K562 (cell line): ENCODE measurements around the gene PON2. TPM values are rescaled to one million over a fixed set of nuclear protein-coding genes. Genes with fewer than 3 reads are reported as not detected.

Experiments used
- ATAC-seq: fragments of 200-7000 bp; cut with Tn5 transposase; 3 replicates; pipeline ENCODE4 v1.9.1; 2020; ENCODE audit warnings: moderate library complexity
- BruUV-seq: library from RNA; stranded (reverse); fragments of 400-500 nt; replicated peaks from 2 replicates; lab custom pipeline; 2021; lab: Mats Ljungman, UMichigan
- CTCF ChIA-PET: fragments of 300-600 bp; formaldehyde crosslinking; extraction: SDS; loops from one replicate; lab custom pipeline; 2021; ENCODE audit warnings: low intra/inter-chr PET ratio; lab: Yijun Ruan, JAX
- POLR2A ChIA-PET: fragments of 300-600, 350-650 bp; sonication (Branson Sonifier 250); formaldehyde crosslinking; extraction: SDS; loops from one replicate; lab custom pipeline; 2021; ENCODE audit warnings: antibody characterized with exemption, inconsistent platforms; lab: Yijun Ruan, JAX
- DNase-seq, 4 experiments: peaks; one replicate each; pipeline versions ENCODE4 v3.0.0 to v3.0.0-alpha.2; 2011 to 2018; ENCODE audit warnings: low spot score in 3 of 4, mixed read lengths in 3 of 4; ENCODE audit errors: extremely low read depth in 1 of 4
- FAIRE-seq: peaks from 2 replicates; lab custom pipeline; 2011; peaks lifted over from hg19 to GRCh38; lab: Jason Lieb, UNC
- H2AFZ ChIP-seq: 2 replicates; pipeline ENCODE4 v1.6.0; 2011; ENCODE audit warnings: low read depth, low read length, control low read depth, inconsistent platforms
- H3K27ac ChIP-seq: fragments of 200-600 bp; 3 replicates; pipeline ENCODE4 v1.8.0; 2011; ENCODE audit warnings: low read depth, mild to moderate bottlenecking, control low read depth, inconsistent platforms, low read length, moderate library complexity, mixed read lengths; ENCODE audit errors: extremely low read depth
- H3K27me3 ChIP-seq, 2 experiments: fragments of 300-600 bp in 1 of 2; 2 replicates in 1 of 2; 3 replicates in 1 of 2; pipeline versions ENCODE4 v1.6.0 to v1.8.0; 2011; ENCODE audit warnings: inconsistent platforms in 2 of 2, low read length in 2 of 2, mild to moderate bottlenecking in 1 of 2, mixed read lengths in 1 of 2, moderate library complexity in 1 of 2; ENCODE audit not compliant: control insufficient read depth in 2 of 2, insufficient read depth in 2 of 2
- H3K36me3 ChIP-seq: fragments of 300-600 bp; 3 replicates; pipeline ENCODE4 v1.8.0; 2011; ENCODE audit warnings: mild to moderate bottlenecking, low read length, inconsistent platforms; ENCODE audit not compliant: control insufficient read depth, insufficient read depth
- H3K4me1 ChIP-seq, 2 experiments: fragments of 200-600 bp in 1 of 2; replicated peaks in 1 of 2; 2 replicates in 1 of 2; 3 replicates in 1 of 2; pipeline versions ENCODE4 v1.5.1 to v1.8.0; 2011; ENCODE audit warnings: inconsistent platforms in 2 of 2, low read length in 2 of 2, mild to moderate bottlenecking in 1 of 2, mixed read lengths in 1 of 2, moderate library complexity in 1 of 2; ENCODE audit not compliant: control insufficient read depth in 2 of 2, insufficient read depth in 2 of 2
- H3K4me2 ChIP-seq: 2 replicates; pipeline ENCODE4 v1.6.1; 2011; ENCODE audit warnings: low read length, control low read depth, inconsistent platforms, mixed read lengths; ENCODE audit not compliant: insufficient read depth
- H3K4me3 ChIP-seq: fragments of 200-600 bp; sonication (generic), shearing (Covaris generic); 2 replicates; pipeline ENCODE4 v1.5.1; 2016; ENCODE audit warnings: control low read depth, inconsistent platforms
- H3K79me2 ChIP-seq: fragments of 200-600 bp; 3 replicates; pipeline ENCODE4 v1.8.0; 2011; ENCODE audit warnings: low read length, inconsistent platforms; ENCODE audit not compliant: control insufficient read depth, insufficient read depth
- H3K9ac ChIP-seq, 2 experiments: 2 replicates each; pipeline versions ENCODE4 v1.6.0 to v1.6.1; 2011; ENCODE audit warnings: low read depth in 2 of 2, low read length in 2 of 2, control low read depth in 1 of 2, inconsistent platforms in 1 of 2, mild to moderate bottlenecking in 1 of 2, mixed read lengths in 1 of 2; ENCODE audit not compliant: insufficient read depth in 1 of 2
- H3K9me1 ChIP-seq: one replicate; pipeline ENCODE4 v1.6.0; 2011; ENCODE audit warnings: inconsistent platforms, mild to moderate bottlenecking, low read length, moderate library complexity; ENCODE audit not compliant: control insufficient read depth, insufficient read depth
- H3K9me3 ChIP-seq: replicated peaks from 2 replicates; pipeline ENCODE4 v1.5.1; 2011; ENCODE audit warnings: low read depth, low read length, inconsistent platforms; ENCODE audit not compliant: control insufficient read depth, insufficient read depth
- H4K20me1 ChIP-seq: replicated peaks from 2 replicates; pipeline ENCODE4 v1.6.1; 2011; ENCODE audit warnings: low read length, inconsistent platforms, mixed read lengths; ENCODE audit not compliant: control insufficient read depth, insufficient read depth
- ARNT ChIP-seq, 2 experiments: fragments of 450-650 bp; IDR thresholded peaks; 2 replicates each; pipeline ENCODE4 v1.6.1; 2016; ENCODE audit warnings: mild to moderate bottlenecking in 1 of 2
- MLLT1 ChIP-seq, 2 experiments: fragments of 450-650 bp; IDR thresholded peaks; 2 replicates each; pipeline ENCODE4 v1.6.1; 2016
- RAD21 ChIP-seq, 2 experiments: fragments of 250-450 bp in 1 of 2; fragments of 450-650 bp in 1 of 2; sonication (Bioruptor Pico) in 1 of 2; formaldehyde crosslinking in 1 of 2; IDR thresholded peaks in 1 of 2; conservative IDR thresholded peaks in 1 of 2; 2 replicates each; pipeline versions ENCODE4 v1.4.0 to v1.8.0; 2020 to 2022; ENCODE audit warnings: mild to moderate bottlenecking in 2 of 2, moderate library complexity in 1 of 2
- RBM25 ChIP-seq: fragments of 200-400 bp; formaldehyde crosslinking; IDR thresholded peaks from 2 replicates; pipeline ENCODE4 v1.6.1; 2018; ENCODE audit warnings: low read length, low read depth, moderate library complexity; ENCODE audit not compliant: severe bottlenecking
- SRSF1 ChIP-seq: fragments of 200-400 bp; formaldehyde crosslinking; IDR thresholded peaks from 2 replicates; pipeline ENCODE4 v1.6.1; 2017; ENCODE audit warnings: mild to moderate bottlenecking, low read depth, low read length, moderate library complexity
- SRSF7 ChIP-seq: fragments of 200-400 bp; formaldehyde crosslinking; optimal IDR thresholded peaks from 2 replicates; pipeline ENCODE3; 2017; ENCODE audit warnings: mild to moderate bottlenecking, low read depth, low read length
- ZBTB8A ChIP-seq: fragments of 450-650 bp; IDR thresholded peaks from 2 replicates; pipeline ENCODE4 v1.6.1; 2018; ENCODE audit warnings: mild to moderate bottlenecking, moderate library complexity; ENCODE audit not compliant: partially characterized antibody
- ZC3H8 ChIP-seq: fragments of 450-650 bp; IDR thresholded peaks from 2 replicates; pipeline ENCODE4 v1.6.1; 2017
- ZNF764 ChIP-seq: fragments of 250-450 bp; sonication (Bioruptor Pico); IDR thresholded peaks from 2 replicates; pipeline ENCODE4 v1.4.0; 2020; ENCODE audit warnings: low read depth, mild to moderate bottlenecking, moderate library complexity
- WGBS: fragments of 100-300 bp; shearing (Covaris generic); methylation state at CpG from one replicate; pipeline ENCODE4 v1.1.6; 2016; ENCODE audit warnings: low coverage, mixed read lengths; ENCODE audit not compliant: insufficient coverage; ENCODE audit errors: missing lambda C conversion rate; 5-methylcytosine and 5-hydroxymethylcytosine counted together
- in situ Hi-C: fragments of 300-500 bp; cut with MboI; formaldehyde crosslinking; loops from 4 replicates; pipeline ENCODE4 v1.15.0; 2018; ENCODE audit warnings: inconsistent platforms, mixed read lengths
- intact Hi-C: fragments of 100-400 bp; cut with micrococcal nuclease; formaldehyde crosslinking; loops from 2 replicates; pipeline ENCODE4 v1.14.2; 2022
- polyA plus RNA-seq, 8 experiments: library from polyadenylated mRNA; depleted of rRNA in 4 of 8; stranded (reverse) in 5 of 8; unstranded in 3 of 8; fragments of >200 nt; fragmentation: Nextera tagmentation in 2 of 8; fragmentation: Illumina TruSeq in 1 of 8; extraction: Ambion mirVana in 2 of 8; extraction: Trizol in 1 of 8; gene quantifications; 2 replicates each; pipeline versions ENCODE4 v1.2.1 to v1.2.3, GENCODE V29; 2011 to 2014; ENCODE audit warnings: inconsistent platforms in 1 of 8, missing spikeins in 1 of 8
- total RNA-seq, 7 experiments: library from RNA; depleted of rRNA in 6 of 7; stranded (reverse); fragments of >200 nt in 6 of 7; fragmentation: Illumina TruSeq in 2 of 7; extraction: Trizol in 2 of 7; gene quantifications; 2 replicates each; pipeline versions ENCODE4 v1.2.1 to v1.2.3, GENCODE V29; 2011 to 2021; ENCODE audit warnings: low replicate concordance in 1 of 7
- TF ChIP-seq, protein P1 (sequence below): IDR thresholded peaks from 2 replicates; pipeline ENCODE4 v1.6.1; 2016; ENCODE audit warnings: missing genetic modification characterization, missing compliant biosample characterization
- TF ChIP-seq, protein P2 (sequence below): fragments of 450-650 bp; formaldehyde crosslinking; IDR thresholded peaks from 2 replicates; pipeline ENCODE4 v1.4.0; 2022; ENCODE audit warnings: missing genetic modification characterization

PON2 gene
- total and polyA plus RNA-seq, 9 of the 15 experiments (the other 6 are each of a cell fraction or from before 2014, with no cell fraction given) = 8.5 to 30.1 (median 21.9) TPM

- Histone ChIP-seq H3K79me2 (peaks cover 9% of the 10 kb centered on the region), H3K4me2 (no peak overlapping the region), H3K27ac (no peak overlapping the region), H3K36me3 (no peaks in the 10 kb centered on the region; the same call in 2 of the 3 replicates), H3K9me3 (no peaks in the 10 kb centered on the region), H4K20me1 (no peaks in the 10 kb centered on the region), H3K9me1 (no peaks in the 10 kb centered on the region), H3K4me3 (no peak overlapping the region), H2AFZ (no peak overlapping the region), H3K9ac (no peak overlapping the region), H3K27me3 (no peaks in the 10 kb centered on the region), H3K4me1 (peaks cover 9 to 10% of the 10 kb centered on the region in 2 experiments; a peak in 4 of 5 replicates)
- DNase-seq (no peak), ATAC-seq (no peak), FAIRE-seq (no peak)
- BruUV-seq = no TSS peak
- ChIA-PET CTCF (no interaction called here), POLR2A (no interaction called here)
- intact Hi-C loops (no loop called here), in situ Hi-C loops (no loop called here)
- TF ChIP-seq ARNT (IDR thresholded peaks at IDR 0.05) = no peak
- TF ChIP-seq ZC3H8 = no peak
- TF ChIP-seq ZBTB8A = no peak
- TF ChIP-seq SRSF1 = no peak
- TF ChIP-seq MLLT1 (IDR thresholded peaks at IDR 0.05) = no peak
- WGBS = 38% methylated on average over 2 of the region's 2 CpGs
Measured at GRCh38 chr7:95432606-95433005, 2.2 kb downstream of the PON2 start.

DNA sequence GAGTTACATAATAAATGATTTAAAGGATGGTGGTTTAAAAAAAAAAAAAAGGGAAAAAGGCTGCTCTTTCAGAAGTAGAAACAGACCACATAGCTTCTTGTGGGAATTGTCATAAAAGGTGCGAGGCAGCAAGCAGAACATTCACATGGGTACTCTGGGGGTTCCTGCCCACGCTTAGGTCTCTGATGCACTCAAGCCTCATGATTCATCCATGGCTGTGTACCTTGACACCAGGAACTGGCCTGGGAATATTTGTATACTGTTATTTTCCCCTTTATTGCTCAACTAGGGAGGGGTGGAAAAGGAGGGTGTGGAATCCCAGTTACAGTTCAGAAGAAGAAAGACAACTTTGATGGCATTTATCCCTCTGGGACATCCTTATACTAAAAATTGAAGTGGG is 4.0 kb downstream of the PON2 start:
- ChIA-PET CTCF (no interaction called here), POLR2A (no interaction called here)
- FAIRE-seq = no peak
- intact Hi-C loops = no loop called here
- Histone ChIP-seq H3K4me1 (peaks cover 9 to 10% of the 10 kb centered on the region in 2 experiments; a peak in 4 of 5 replicates), H3K79me2 (peaks cover 9% of the 10 kb centered on the region), H3K9me1 (no peaks in the 10 kb centered on the region), H3K27ac (no peak overlapping the region), H3K9ac (no peak overlapping the region), H3K27me3 (no peaks in the 10 kb centered on the region), H3K4me3 (no peak overlapping the region), H3K4me2 (no peak overlapping the region), H3K9me3 (no peaks in the 10 kb centered on the region), H2AFZ (no peak overlapping the region), H4K20me1 (no peaks in the 10 kb centered on the region), H3K36me3 (no peaks in the 10 kb centered on the region; the same call in 2 of the 3 replicates)
- no peak for DNase-seq
- in situ Hi-C loops = no loop called here
- ATAC-seq = no peak
- WGBS = 94% methylated on average over 2 of the region's 2 CpGs
- no TSS peak for BruUV-seq
- TF ChIP-seq, protein P1, sequence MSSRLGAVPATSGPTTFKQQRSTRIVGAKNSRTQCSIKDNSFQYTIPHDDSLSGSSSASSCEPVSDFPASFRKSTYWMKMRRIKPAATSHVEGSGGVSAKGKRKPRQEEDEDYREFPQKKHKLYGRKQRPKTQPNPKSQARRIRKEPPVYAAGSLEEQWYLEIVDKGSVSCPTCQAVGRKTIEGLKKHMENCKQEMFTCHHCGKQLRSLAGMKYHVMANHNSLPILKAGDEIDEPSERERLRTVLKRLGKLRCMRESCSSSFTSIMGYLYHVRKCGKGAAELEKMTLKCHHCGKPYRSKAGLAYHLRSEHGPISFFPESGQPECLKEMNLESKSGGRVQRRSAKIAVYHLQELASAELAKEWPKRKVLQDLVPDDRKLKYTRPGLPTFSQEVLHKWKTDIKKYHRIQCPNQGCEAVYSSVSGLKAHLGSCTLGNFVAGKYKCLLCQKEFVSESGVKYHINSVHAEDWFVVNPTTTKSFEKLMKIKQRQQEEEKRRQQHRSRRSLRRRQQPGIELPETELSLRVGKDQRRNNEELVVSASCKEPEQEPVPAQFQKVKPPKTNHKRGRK (tag) = no peak
- TF ChIP-seq ZBTB8A (no peak), ZNF764 (CRISPR knock-in tag) (no peak), RBM25 (no peak), SRSF7 (no peak), RAD21 (CRISPR knock-in tag; conservative IDR thresholded peaks at IDR 0.05 in 1 of 2, IDR thresholded peaks at IDR 0.05 in 1 of 2) (no peak)
- TF ChIP-seq, protein P2, sequence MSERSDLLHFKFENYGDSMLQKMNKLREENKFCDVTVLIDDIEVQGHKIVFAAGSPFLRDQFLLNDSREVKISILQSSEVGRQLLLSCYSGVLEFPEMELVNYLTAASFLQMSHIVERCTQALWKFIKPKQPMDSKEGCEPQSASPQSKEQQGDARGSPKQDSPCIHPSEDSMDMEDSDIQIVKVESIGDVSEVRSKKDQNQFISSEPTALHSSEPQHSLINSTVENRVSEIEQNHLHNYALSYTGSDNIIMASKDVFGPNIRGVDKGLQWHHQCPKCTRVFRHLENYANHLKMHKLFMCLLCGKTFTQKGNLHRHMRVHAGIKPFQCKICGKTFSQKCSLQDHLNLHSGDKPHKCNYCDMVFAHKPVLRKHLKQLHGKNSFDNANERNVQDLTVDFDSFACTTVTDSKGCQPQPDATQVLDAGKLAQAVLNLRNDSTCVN (CRISPR knock-in tag) = no peak
